Activated naive CD4-positive, alpha-beta T cell treated with anti-CD3 and anti-CD28 coated beads, Interleukin-2, amount 10 ng/mL, durations not matched to agents 5 hours and 36 hours (primary cell): ENCODE results near the gene DGKZ. TPM values are rescaled to one million over a fixed set of nuclear protein-coding genes. Genes with fewer than 3 reads are reported as not detected.

Experiments used
- microRNA-seq: library from miRNA; unstranded; fragments of <30 nt; microRNA quantifications from one replicate; pipeline ENCODE4 v1.2.0, GENCODE V29; 2022; ENCODE audit warnings: borderline microRNAs expressed, borderline replicate concordance
- total RNA-seq, 2 experiments: library from RNA; stranded (reverse); gene quantifications; one replicate each; pipeline ENCODE4 v1.2.3, GENCODE V29; 2021

The DGKZ gene
- 100 to 1,000 TPM; 175 to 179 TPM for total RNA-seq

GRCh38 chr11:46346886-46347636 is at the start of gene DGKZ:
Gene DGKZ, plus strand, starts transcription at chr11:46347463. Its CDS starts 197 bp downstream, at chr11:46347660.

DNA sequence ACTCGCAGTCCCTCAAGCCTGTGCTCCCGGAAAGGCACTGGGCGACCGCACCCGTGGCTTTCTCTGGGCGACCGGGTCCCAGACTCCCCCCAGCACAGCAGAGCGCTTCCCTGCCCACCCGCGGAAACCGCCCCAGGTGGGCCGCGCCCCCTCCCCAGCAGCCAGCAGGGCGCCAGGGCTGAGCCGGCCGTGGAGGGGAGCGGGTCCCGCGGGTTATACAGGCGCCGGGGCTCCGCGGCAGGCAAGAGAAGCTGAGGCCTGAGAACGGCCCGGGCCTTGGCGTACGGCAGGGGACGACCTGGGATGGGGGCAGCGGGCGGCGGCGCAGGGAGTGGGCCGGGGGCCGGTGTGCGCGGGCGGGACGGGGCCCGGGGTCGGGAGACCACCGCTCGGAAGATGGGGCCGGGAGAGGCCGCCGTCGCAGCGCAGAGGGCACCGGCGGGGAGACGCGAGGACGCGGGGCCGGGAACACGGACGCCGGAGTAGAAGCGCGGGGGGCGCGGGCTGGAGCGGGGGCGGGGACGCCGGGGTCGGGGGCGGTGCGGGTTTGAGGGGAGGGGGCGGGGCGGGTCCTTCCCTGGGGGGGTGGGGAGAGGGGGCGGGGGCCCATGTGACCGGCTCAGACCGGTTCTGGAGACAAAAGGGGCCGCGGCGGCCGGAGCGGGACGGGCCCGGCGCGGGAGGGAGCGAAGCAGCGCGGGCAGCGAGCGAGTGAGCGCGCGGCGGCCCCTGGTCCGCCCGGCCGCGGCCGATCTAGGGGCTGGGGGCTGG is 34.0 kb downstream of the DGKZ start, which contains the start of gene MDK:
Gene MDK (plus strand): TSS at position 622 of the 771 bp plus-strand sequence. CDS start 389 bp downstream, outside the sequence.

DNA sequence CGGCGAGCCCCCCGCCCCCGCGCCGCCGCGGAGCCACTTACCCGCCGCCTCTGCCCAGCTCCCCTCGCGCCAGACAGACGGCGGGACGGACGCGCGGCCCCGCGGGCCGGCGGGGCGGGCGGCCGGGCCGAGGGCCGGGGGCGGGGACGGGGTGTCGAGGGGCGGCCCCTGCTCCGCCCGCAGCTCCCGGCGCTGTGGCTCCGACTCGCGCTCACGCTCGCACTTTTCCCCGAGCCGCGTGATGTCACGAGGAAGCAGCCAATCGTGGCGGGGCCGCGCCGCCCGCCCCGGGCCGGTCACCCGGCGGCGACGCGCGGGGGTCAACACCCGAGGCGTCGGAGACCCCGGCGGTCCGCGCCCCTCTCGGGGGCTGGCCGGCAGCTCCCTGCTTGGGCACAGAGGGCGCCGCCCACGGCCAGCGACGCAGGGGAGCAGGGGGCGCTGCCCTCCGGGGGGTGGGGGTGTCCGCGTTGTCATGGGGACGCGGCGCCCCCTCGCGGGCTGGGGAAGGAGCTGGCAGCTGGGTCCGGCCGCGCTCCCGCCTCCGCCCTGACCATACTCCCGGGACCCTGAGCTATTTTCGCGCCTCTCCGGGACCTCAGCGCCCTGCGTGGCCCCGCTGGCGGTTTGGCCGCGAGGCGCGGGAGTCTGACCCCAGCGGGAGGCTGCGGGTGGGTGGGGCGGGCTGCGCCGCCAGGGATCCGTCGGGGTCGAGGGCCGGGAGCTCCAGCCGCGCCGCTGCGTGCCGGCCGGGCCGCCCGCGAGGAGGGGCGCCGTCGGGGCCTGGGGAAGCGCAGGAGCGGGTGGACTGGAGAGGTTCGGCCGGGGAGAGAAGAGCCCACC is 44.5 kb downstream of the DGKZ start, which contains the start of gene CHRM4:
Gene CHRM4 (minus strand): TSS at position 199 of the 843 bp plus-strand sequence. CDS start 5,219 bp downstream, outside the sequence.

Small RNA genes within 50 kb of the gene (microRNA-seq; reads per million reads assigned to microRNA genes)
- 1.0 reads per million for gene MIR4688

Other genes with a start within 250 kb of the DGKZ start
- gene PHF21A, start 226.0 kb upstream of the DGKZ start, total RNA-seq = 10 to 100 TPM; 26.0 to 31.3 TPM
- gene CREB3L1, start 69.8 kb upstream of the DGKZ start, total RNA-seq = not detected
- 10 to 100 TPM; 10.8 to 10.9 TPM for gene MDK, start 34.2 kb downstream of the DGKZ start, total RNA-seq
- under 1 TPM; 0.18 to 0.19 TPM for gene CHRM4, start 44.3 kb downstream of the DGKZ start, total RNA-seq
- gene AMBRA1, start 246.6 kb downstream of the DGKZ start, total RNA-seq = 10 to 100 TPM; 33.2 to 33.5 TPM